SK-N-SH treated with all-trans-retinoic acid at 6 μM for 48 hours (cell line): Measurements from ENCODE around the gene XRCC3.

ENCODE experiments used
- CREB5 ChIP-seq: fragments of 250-450 bp; sonication (Bioruptor Pico); IDR thresholded peaks from 2 replicates; pipeline ENCODE4 v1.5.1; 2020; ENCODE audit warnings: low read depth, mild to moderate bottlenecking, moderate library complexity
- OSR1 ChIP-seq: fragments of 250-450 bp; sonication (Bioruptor Pico); IDR thresholded peaks from 2 replicates; pipeline ENCODE4 v1.8.0; 2022; ENCODE audit warnings: moderate library complexity, mild to moderate bottlenecking, inconsistent platforms
- POU6F1 ChIP-seq: fragments of 250-450 bp; sonication (Bioruptor Pico); IDR thresholded peaks from 2 replicates; pipeline ENCODE4 v1.8.0; 2021; ENCODE audit warnings: low read depth, mild to moderate bottlenecking, moderate library complexity, borderline replicate concordance
- PPARA ChIP-seq: fragments of 250-450 bp; sonication (Bioruptor Pico); IDR thresholded peaks from 2 replicates; pipeline ENCODE4 v1.5.0; 2020; ENCODE audit warnings: mild to moderate bottlenecking, borderline replicate concordance
- RARB ChIP-seq: fragments of 250-450 bp; sonication (Bioruptor Pico); IDR thresholded peaks from 2 replicates; pipeline ENCODE4 v1.8.0; 2021; ENCODE audit warnings: mild to moderate bottlenecking, moderate library complexity
- TCF4 ChIP-seq: fragments of 250-450 bp; sonication (Bioruptor Pico); IDR thresholded peaks from 2 replicates; pipeline ENCODE4 v1.8.0; 2021; ENCODE audit warnings: mild to moderate bottlenecking, moderate library complexity, borderline replicate concordance
- TSHZ2 ChIP-seq: fragments of 250-450 bp; sonication (Bioruptor Pico); IDR thresholded peaks from 2 replicates; pipeline ENCODE4 v1.5.0; 2020; ENCODE audit warnings: mild to moderate bottlenecking, moderate library complexity
- ZFP30 ChIP-seq: fragments of 450-650 bp; formaldehyde crosslinking; IDR thresholded peaks from 2 replicates; pipeline ENCODE4 v1.5.0; 2022; ENCODE audit warnings: mild to moderate bottlenecking, moderate library complexity

GRCh38 chr14:103731481-103731880 is 16.2 kb upstream of the XRCC3 start:
- no peak for TF ChIP-seq TSHZ2
- no peak for TF ChIP-seq PPARA (CRISPR knock-in tag)
- no peak for TF ChIP-seq RARB (CRISPR knock-in tag)
- no peak for TF ChIP-seq ZFP30 (CRISPR knock-in tag)
- TF ChIP-seq POU6F1 (CRISPR knock-in tag): no peak
- TF ChIP-seq CREB5 (CRISPR knock-in tag): no peak
- TF ChIP-seq OSR1: no peak
- no peak for TF ChIP-seq TCF4 (CRISPR knock-in tag)
